ENCODE results near the gene TUBAL3.

The TUBAL3 gene

GRCh38 chr10:5373891-5374611 lies 30.6 kb downstream of the TUBAL3 start:
- DNase-seq = no peak

GRCh38 chr10:5373307-5373706 lies 31.3 kb downstream of the TUBAL3 start:
- DNase-seq = no peak

- no peak for DNase-seq
These were observed 33.9 kb downstream of the TUBAL3 start for GRCh38 chr10:5370493-5371352.

GRCh38 chr10:5369362-5370158 lies 35.1 kb downstream of the TUBAL3 start:
- DNase-seq = no peak

- no peak for DNase-seq
These were observed 38.7 kb downstream of the TUBAL3 start for GRCh38 chr10:5365928-5366327.

GRCh38 chr10:5364890-5365338 lies 39.7 kb downstream of the TUBAL3 start, which contains the start of gene UCN3:
Gene UCN3, plus strand, starts transcription at chr10:5364966. Its CDS starts 8,755 bp downstream, at chr10:5373721.
- DNase-seq = no peak

- no peak for DNase-seq
These were observed 40.3 kb downstream of the TUBAL3 start for GRCh38 chr10:5364374-5364773.

GRCh38 chr10:5362873-5363272 lies 41.8 kb downstream of the TUBAL3 start:
- no peak for DNase-seq

- no peak for DNase-seq
These were observed 42.7 kb downstream of the TUBAL3 start for GRCh38 chr10:5361966-5362365.

GRCh38 chr10:5360318-5360915 lies 44.2 kb downstream of the TUBAL3 start:
- DNase-seq = no peak

GRCh38 chr10:5356302-5356763 lies 48.3 kb downstream of the TUBAL3 start:
- DNase-seq = no peak

- no peak for DNase-seq
These were observed 48.9 kb downstream of the TUBAL3 start for GRCh38 chr10:5355594-5356301.

- no peak for DNase-seq
These were observed 50.6 kb downstream of the TUBAL3 start for GRCh38 chr10:5354068-5354467.

GRCh38 chr10:5349362-5349761 lies 55.3 kb downstream of the TUBAL3 start:
- DNase-seq = no peak

GRCh38 chr10:5346881-5347280 lies 57.7 kb downstream of the TUBAL3 start:
- no peak for DNase-seq

GRCh38 chr10:5344746-5345145 lies 59.9 kb downstream of the TUBAL3 start:
- no peak for DNase-seq

GRCh38 chr10:5343979-5344378 lies 60.6 kb downstream of the TUBAL3 start:
- no peak for DNase-seq

GRCh38 chr10:5343561-5343960 lies 61.1 kb downstream of the TUBAL3 start:
- DNase-seq = no peak
